B cell (primary cell): ENCODE data around the gene CCNG2. TPM values are rescaled to one million over a fixed set of nuclear protein-coding genes. Genes with fewer than 3 reads are reported as not detected.

Experiments
- ATAC-seq: fragments of 200-7000 bp; cut with Tn5 transposase; one replicate; pipeline ENCODE4 v1.10.0; 2021; ENCODE audit warnings: low read depth, mild to moderate bottlenecking, moderate number of reproducible peaks, moderate library complexity
- CTCF ChIA-PET: fragments of 350-600 bp; sonication (Branson Sonifier 250); formaldehyde crosslinking; loops from one replicate; lab custom pipeline; 2021; ENCODE audit warnings: antibody characterized with exemption, inconsistent platforms; lab: Charles Lee
- POLR2A ChIA-PET: fragments of 350-600 bp; sonication (Branson Sonifier 250); formaldehyde crosslinking; loops from one replicate; lab custom pipeline; 2021; ENCODE audit warnings: antibody characterized with exemption; lab: Charles Lee
- DNase-seq: peaks from one replicate; pipeline ENCODE4 v3.0.0; 2013
- H2AFZ ChIP-seq: 2 replicates; pipeline ENCODE4 v1.6.1; 2012; ENCODE audit warnings: mild to moderate bottlenecking, low read depth, low read length; ENCODE audit not compliant: insufficient read depth, poor library complexity, severe bottlenecking
- H3K27ac ChIP-seq, 2 donors: 1 replicate in 1 of 2; 2 replicates in 1 of 2; pipeline ENCODE4 v1.5.1; 2012 to 2013; ENCODE audit warnings: low read length in 2 of 2, mild to moderate bottlenecking in 2 of 2, moderate library complexity in 1 of 2
- H3K27me3 ChIP-seq, 4 experiments: fragments of 200-600 bp in 1 of 4; sonication (generic) in 1 of 4; replicated peaks in 1 of 4; 1 replicate in 2 of 4; 2 replicates in 2 of 4; pipeline versions ENCODE4 v1.6.1 to v1.7.0; 2013 to 2016; ENCODE audit warnings: low read length in 3 of 4, mild to moderate bottlenecking in 2 of 4, mixed read lengths in 1 of 4, moderate library complexity in 1 of 4; ENCODE audit not compliant: insufficient read depth in 4 of 4, control insufficient read depth in 3 of 4; ENCODE audit errors: control extremely low read depth in 1 of 4
- H3K36me3 ChIP-seq, 2 experiments: replicated peaks in 1 of 2; 1 replicate in 1 of 2; 2 replicates in 1 of 2; pipeline versions ENCODE4 v1.6.1 to v1.7.1; 2013; ENCODE audit warnings: low read length in 1 of 2; ENCODE audit not compliant: insufficient read depth in 2 of 2, control insufficient read depth in 1 of 2; ENCODE audit errors: control extremely low read depth in 1 of 2, extremely low read depth in 1 of 2
- H3K4me1 ChIP-seq, 2 donors: fragments of 200-600 bp in 1 of 2; sonication (generic) in 1 of 2; 1 replicate in 1 of 2; 2 replicates in 1 of 2; pipeline versions ENCODE4 v1.5.1 to v1.6.1; 2013 to 2017; ENCODE audit warnings: low read length in 2 of 2; ENCODE audit not compliant: control insufficient read depth in 2 of 2, insufficient read depth in 2 of 2
- H3K4me2 ChIP-seq: replicated peaks from 2 replicates; pipeline ENCODE3; 2012; ENCODE audit warnings: mild to moderate bottlenecking, low read depth, low read length; ENCODE audit not compliant: poor library complexity, severe bottlenecking
- H3K4me3 ChIP-seq, 5 experiments: fragments of 200-600 bp in 1 of 5; sonication (generic) in 1 of 5; 1 replicate in 3 of 5; 2 replicates in 2 of 5; pipeline versions ENCODE4 v1.5.1 to v1.7.0; 2011 to 2016; ENCODE audit warnings: low read length in 4 of 5, mild to moderate bottlenecking in 4 of 5, low read depth in 2 of 5, control low read depth in 1 of 5, moderate library complexity in 1 of 5; ENCODE audit not compliant: insufficient read depth in 1 of 5; ENCODE audit errors: control extremely low read depth in 1 of 5, extremely low read depth in 1 of 5
- H3K79me2 ChIP-seq: fragments of 200-600 bp; sonication (generic); one replicate; pipeline ENCODE4 v1.6.0; 2016; ENCODE audit warnings: low read length; ENCODE audit not compliant: control insufficient read depth, insufficient read depth
- H3K9ac ChIP-seq: fragments of 200-600 bp; sonication (generic); 2 replicates; pipeline ENCODE4 v1.6.1; 2017; ENCODE audit warnings: mild to moderate bottlenecking, low read length, moderate library complexity
- H3K9me3 ChIP-seq, 3 donors: one replicate each; pipeline versions ENCODE4 v1.6.1 to v1.7.1; 2013; ENCODE audit warnings: low read length in 2 of 3; ENCODE audit not compliant: control insufficient read depth in 2 of 3, insufficient read depth in 1 of 3; ENCODE audit errors: control extremely low read depth in 1 of 3
- H4K20me1 ChIP-seq: 2 replicates; pipeline ENCODE4 v1.6.0; 2012; ENCODE audit warnings: mild to moderate bottlenecking, low read length; ENCODE audit not compliant: insufficient read depth, control insufficient read depth, poor library complexity, severe bottlenecking
- H3K27ac Mint-ChIP-seq: one replicate; pipeline ENCODE4 v1.8.0; 2021; ENCODE audit warnings: mixed read lengths
- H3K27me3 Mint-ChIP-seq: one replicate; pipeline ENCODE4 v1.8.0; 2021; ENCODE audit warnings: mixed read lengths
- H3K4me1 Mint-ChIP-seq: one replicate; pipeline ENCODE4 v1.8.0; 2021; ENCODE audit warnings: mixed read lengths
- H3K4me3 Mint-ChIP-seq: one replicate; pipeline ENCODE4 v1.8.0; 2021; ENCODE audit warnings: mixed read lengths
- H3K9me3 Mint-ChIP-seq: one replicate; pipeline ENCODE4 v1.8.0; 2022; ENCODE audit warnings: mixed read lengths; ENCODE audit not compliant: insufficient read depth
- EZH2 ChIP-seq: IDR thresholded peaks from 2 replicates; pipeline ENCODE4 v1.6.1; 2012; ENCODE audit warnings: borderline replicate concordance, low read depth, mild to moderate bottlenecking, moderate library complexity, low read length; ENCODE audit not compliant: insufficient read depth, poor library complexity, severe bottlenecking
- WGBS: methylation state at CpG from one replicate; pipeline ENCODE4 v1.1.5; 2013; ENCODE audit warnings: missing lambda C conversion rate; ENCODE audit not compliant: insufficient coverage; 5-methylcytosine and 5-hydroxymethylcytosine counted together
- intact Hi-C: fragments of 100-400 bp; cut with micrococcal nuclease; formaldehyde crosslinking; loops from one replicate; pipeline ENCODE4 v1.10.0; 2022
- polyA plus RNA-seq: library from polyadenylated mRNA; depleted of rRNA; stranded (reverse); fragments of >200 nt; gene quantifications from 2 replicates; pipeline ENCODE4 v1.2.3, GENCODE V29; 2012
- total RNA-seq, 2 donors: library from RNA; stranded (reverse); fragments of 120-200 nt in 1 of 2; gene quantifications; 1 replicate in 1 of 2; 2 replicates in 1 of 2; pipeline versions ENCODE4 v1.2.3 to v1.2.4, GENCODE V29; 2013 to 2022
- TF ChIP-seq, protein P1 (sequence below): fragments of 200-600 bp; IDR thresholded peaks from one replicate; pipeline ENCODE4 v1.8.0; 2022; ENCODE audit warnings: antibody characterized with exemption, mild to moderate bottlenecking

CCNG2 gene
- total and polyA plus RNA-seq, 2 donors (not counting 1 experiment from before 2014, with no cell fraction given): 39.9 to 71.9 TPM

DNA sequence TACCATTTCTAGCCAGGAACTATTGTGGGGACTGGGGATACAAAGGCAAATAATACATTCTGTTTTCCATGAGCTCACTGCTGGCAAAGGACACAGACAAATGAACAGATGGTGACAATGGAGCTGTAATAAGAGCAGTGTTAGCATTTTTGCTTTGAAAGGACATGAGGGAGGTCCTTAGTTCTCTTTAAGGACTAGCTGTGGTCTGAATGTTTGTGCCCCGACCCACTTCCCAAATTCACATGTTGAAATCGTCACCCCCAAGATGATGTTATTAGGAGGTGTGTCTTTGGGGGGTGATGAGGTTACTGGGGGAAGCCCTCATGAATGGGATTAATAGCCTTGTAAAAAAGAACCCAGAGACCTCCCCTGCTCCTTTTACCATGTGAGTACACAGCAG lies 30.3 kb downstream of the CCNG2 start:
- H3K27me3 Mint-ChIP-seq: no peaks in the 10 kb centered on the region
- intact Hi-C loops: no loop called here
- WGBS: no CpG with 5 or more reads among the region's 2 CpGs
- H3K4me3 Mint-ChIP-seq: no peak overlapping the region
- Histone ChIP-seq H3K36me3 (no peaks in the 10 kb centered on the region), H2AFZ (no peak overlapping the region), H3K9ac (no peak overlapping the region), H3K27me3 (no peaks in the 10 kb centered on the region), H4K20me1 (no peaks in the 10 kb centered on the region), H3K27ac (no peak overlapping the region), H3K79me2 (no peaks in the 10 kb centered on the region), H3K4me2 (no peak overlapping the region), H3K9me3 (no peaks in the 10 kb centered on the region), H3K4me3 (no peak overlapping the region), H3K4me1 (peaks cover 0 to 6% of the 10 kb centered on the region in 2 donors)
- H3K27ac Mint-ChIP-seq: no peak overlapping the region
- H3K4me1 Mint-ChIP-seq: peaks cover 6% of the 10 kb centered on the region
- CTCF ChIA-PET: interaction anchor here (1.3 to 1.6 kb wide), 3 partner anchors 12 to 92 kb away, joined by 4 to 7 read pairs (median 6); no protein-coding TSS in a partner anchor
- DNase-seq (no peak), ATAC-seq (no peak)
- POLR2A ChIA-PET: no interaction called here
- no peak for TF ChIP-seq EZH2
- TF ChIP-seq, protein P1, sequence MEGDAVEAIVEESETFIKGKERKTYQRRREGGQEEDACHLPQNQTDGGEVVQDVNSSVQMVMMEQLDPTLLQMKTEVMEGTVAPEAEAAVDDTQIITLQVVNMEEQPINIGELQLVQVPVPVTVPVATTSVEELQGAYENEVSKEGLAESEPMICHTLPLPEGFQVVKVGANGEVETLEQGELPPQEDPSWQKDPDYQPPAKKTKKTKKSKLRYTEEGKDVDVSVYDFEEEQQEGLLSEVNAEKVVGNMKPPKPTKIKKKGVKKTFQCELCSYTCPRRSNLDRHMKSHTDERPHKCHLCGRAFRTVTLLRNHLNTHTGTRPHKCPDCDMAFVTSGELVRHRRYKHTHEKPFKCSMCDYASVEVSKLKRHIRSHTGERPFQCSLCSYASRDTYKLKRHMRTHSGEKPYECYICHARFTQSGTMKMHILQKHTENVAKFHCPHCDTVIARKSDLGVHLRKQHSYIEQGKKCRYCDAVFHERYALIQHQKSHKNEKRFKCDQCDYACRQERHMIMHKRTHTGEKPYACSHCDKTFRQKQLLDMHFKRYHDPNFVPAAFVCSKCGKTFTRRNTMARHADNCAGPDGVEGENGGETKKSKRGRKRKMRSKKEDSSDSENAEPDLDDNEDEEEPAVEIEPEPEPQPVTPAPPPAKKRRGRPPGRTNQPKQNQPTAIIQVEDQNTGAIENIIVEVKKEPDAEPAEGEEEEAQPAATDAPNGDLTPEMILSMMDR: no peak
- no peaks in the 10 kb centered on the region for H3K9me3 Mint-ChIP-seq

DNA sequence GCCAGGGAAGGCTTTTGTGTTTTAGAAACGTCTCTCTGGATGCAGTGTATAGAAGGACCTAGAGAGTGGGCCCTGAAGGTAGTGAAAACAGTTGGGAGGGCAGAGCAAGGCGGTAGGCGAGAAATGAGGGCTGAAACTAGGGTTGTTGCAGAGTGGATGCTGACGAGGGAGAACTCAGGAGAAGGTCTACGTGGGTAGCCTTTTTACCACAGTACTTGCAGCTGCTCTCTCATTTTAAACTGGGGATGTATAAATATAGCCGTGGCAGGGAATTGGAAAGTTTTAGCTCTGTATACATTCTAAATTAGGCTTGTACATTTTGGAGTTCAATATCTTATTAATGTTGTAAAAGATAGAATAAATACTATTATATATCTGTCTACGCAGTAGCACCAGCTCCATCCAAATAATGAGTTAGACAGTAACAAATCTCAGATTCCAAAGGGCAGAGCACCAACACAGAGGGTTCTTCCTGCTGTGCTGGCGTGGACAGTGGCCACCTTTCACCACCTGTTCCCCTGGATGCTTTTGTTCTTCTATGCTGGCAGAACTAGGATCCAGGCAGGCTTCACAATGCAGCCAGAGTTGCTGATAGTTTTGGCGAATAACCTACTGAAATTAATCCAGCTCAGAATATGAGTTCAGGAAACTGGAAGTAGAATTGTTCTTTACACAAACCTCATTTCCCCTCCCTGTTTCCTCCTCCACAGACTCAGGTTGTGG lies 31.7 kb downstream of the CCNG2 start:
- ChIA-PET POLR2A (interaction anchor here (0.7 kb wide), 1 partner anchor 25 kb away, joined by 3 read pairs; no protein-coding TSS in a partner anchor), CTCF (interaction anchor here (1.3 to 3.8 kb wide), 4 partner anchors 14 to 117 kb away, joined by 3 to 27 read pairs (median 3); no protein-coding TSS in a partner anchor)
- intact Hi-C loops: no loop called here
- no peak overlapping the region for H3K4me3 Mint-ChIP-seq
- Histone ChIP-seq H3K27me3 (no peaks in the 10 kb centered on the region), H3K79me2 (no peaks in the 10 kb centered on the region), H3K36me3 (no peaks in the 10 kb centered on the region), H3K4me2 (no peak overlapping the region), H3K4me1 (peaks cover 5 to 15% of the 10 kb centered on the region in 2 donors), H3K9me3 (no peaks in the 10 kb centered on the region), H3K9ac (no peak overlapping the region), H4K20me1 (no peaks in the 10 kb centered on the region), H3K4me3 (no peak overlapping the region), H2AFZ (no peak overlapping the region), H3K27ac (no peak overlapping the region)
- DNase-seq (no peak), ATAC-seq (no peak)
- H3K9me3 Mint-ChIP-seq: no peaks in the 10 kb centered on the region
- H3K27me3 Mint-ChIP-seq: no peaks in the 10 kb centered on the region
- H3K4me1 Mint-ChIP-seq: peaks cover 14% of the 10 kb centered on the region
- no peak overlapping the region for H3K27ac Mint-ChIP-seq
- WGBS: 81% methylated on average over 4 of the region's 9 CpGs
- TF ChIP-seq EZH2: no peak
- TF ChIP-seq, protein P1: no peak
